ENCODE measurements around the gene WIPI1.

DNA sequence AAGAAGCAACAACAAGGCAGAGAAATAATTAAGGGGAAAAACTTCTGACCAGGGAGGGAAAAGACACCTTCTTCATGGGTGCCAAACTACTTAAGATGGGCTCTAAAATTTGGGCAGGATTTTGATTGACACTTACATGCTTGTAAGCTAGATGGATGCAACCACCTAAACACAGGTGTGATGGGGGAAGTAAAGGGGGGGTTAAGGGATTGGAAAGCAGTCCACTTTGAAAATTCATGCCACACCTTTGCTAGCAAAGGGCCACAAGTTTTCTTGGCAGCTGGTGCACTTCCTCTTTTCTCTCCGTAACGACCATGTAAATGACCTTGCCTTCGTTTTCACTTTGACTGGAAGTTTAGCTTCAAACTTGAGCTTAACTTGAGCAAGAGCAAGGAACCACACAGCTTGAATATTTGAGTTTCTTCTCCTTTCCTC lies 40.6 kb upstream of the WIPI1 start:
- TF ChIP-seq POLR2AphosphoS5 (IDR thresholded peaks at IDR 0.05) (no peak), POLR2A (IDR thresholded peaks at IDR 0.05) (no peak), CTCF (IDR thresholded peaks at IDR 0.05) (no peak)
